Measurements from ENCODE around the gene ATG101. TPM values are rescaled to one million over a fixed set of nuclear protein-coding genes. Genes with fewer than 3 reads are reported as not detected.
A peak's percentile ranks its signal among the peaks of the same experiment; 100 is the strongest.

ATG101 gene
- polyA plus RNA-seq, 1 of the 3 experiments (the other 2 are of a cell fraction), result 160 TPM

DNA sequence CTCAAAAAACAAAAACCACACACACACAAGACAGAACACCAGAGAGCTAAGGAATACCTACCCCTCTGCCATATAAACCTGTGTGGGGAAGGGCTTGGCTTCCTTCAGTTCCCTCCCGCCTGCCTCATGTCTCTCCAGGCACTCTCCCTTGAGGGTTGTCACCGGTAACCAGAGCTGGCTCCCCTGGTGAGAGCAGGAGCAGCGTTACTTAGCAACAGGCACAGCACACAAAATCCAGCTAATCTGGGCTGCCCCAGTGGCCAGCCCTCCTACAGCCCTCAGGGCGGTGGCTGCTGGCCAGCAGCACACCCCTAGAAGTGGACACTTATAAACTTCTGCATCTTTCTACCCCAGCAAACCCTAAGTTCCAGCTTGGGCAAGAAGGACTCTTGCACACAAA, 40.1 kb upstream of the ATG101 start:
- 53% methylated on average over 4 of the region's 4 CpGs for WGBS (ENCODE audit: low lambda C conversion rate)
- no peak overlapping the region for H3K4me2 ChIP-seq
- no peak overlapping the region for H3K9ac ChIP-seq
- H3K27me3 ChIP-seq (ENCODE audit: insufficient read depth), result no peaks in the 10 kb centered on the region
- no peaks in the 10 kb centered on the region for H3K9me3 ChIP-seq
- ChIA-PET POLR2A (interaction anchor here (0.8 kb wide), 3 partner anchors 21 to 33 kb away, joined by 3 to 4 read pairs (median 4); partner anchors contain the start of gene NR4A1), CTCF (interaction anchor here (1.0 to 30.2 kb wide), 10 partner anchors 6 to 104 kb away, joined by 3 to 949 read pairs (median 14); partner anchors contain the start of genes ATG101, NR4A1 and SMIM41)
- no peak overlapping the region for H3K4me3 ChIP-seq (ENCODE audit: low read depth in 2 of 2, low read length in 1 of 2)
- H3K4me1 ChIP-seq (ENCODE audit: control insufficient read depth in 1 of 2, insufficient read depth in 2 of 2, low read depth in 1 of 2, low read length in 1 of 2), result peaks cover 5 to 26% of the 10 kb centered on the region in 2 experiments; a peak in 2 of 4 replicates
- H3K36me3 ChIP-seq (replicated peaks in 1 of 2; ENCODE audit: control insufficient read depth in 1 of 2, insufficient read depth in 2 of 2, low read length in 1 of 2), result no peaks in the 10 kb centered on the region
- H3K79me2 ChIP-seq (ENCODE audit: insufficient read depth), result no peaks in the 10 kb centered on the region
- TF ChIP-seq, protein P1, sequence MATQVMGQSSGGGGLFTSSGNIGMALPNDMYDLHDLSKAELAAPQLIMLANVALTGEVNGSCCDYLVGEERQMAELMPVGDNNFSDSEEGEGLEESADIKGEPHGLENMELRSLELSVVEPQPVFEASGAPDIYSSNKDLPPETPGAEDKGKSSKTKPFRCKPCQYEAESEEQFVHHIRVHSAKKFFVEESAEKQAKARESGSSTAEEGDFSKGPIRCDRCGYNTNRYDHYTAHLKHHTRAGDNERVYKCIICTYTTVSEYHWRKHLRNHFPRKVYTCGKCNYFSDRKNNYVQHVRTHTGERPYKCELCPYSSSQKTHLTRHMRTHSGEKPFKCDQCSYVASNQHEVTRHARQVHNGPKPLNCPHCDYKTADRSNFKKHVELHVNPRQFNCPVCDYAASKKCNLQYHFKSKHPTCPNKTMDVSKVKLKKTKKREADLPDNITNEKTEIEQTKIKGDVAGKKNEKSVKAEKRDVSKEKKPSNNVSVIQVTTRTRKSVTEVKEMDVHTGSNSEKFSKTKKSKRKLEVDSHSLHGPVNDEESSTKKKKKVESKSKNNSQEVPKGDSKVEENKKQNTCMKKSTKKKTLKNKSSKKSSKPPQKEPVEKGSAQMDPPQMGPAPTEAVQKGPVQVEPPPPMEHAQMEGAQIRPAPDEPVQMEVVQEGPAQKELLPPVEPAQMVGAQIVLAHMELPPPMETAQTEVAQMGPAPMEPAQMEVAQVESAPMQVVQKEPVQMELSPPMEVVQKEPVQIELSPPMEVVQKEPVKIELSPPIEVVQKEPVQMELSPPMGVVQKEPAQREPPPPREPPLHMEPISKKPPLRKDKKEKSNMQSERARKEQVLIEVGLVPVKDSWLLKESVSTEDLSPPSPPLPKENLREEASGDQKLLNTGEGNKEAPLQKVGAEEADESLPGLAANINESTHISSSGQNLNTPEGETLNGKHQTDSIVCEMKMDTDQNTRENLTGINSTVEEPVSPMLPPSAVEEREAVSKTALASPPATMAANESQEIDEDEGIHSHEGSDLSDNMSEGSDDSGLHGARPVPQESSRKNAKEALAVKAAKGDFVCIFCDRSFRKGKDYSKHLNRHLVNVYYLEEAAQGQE (IDR thresholded peaks at IDR 0.05; ENCODE audit: low read depth, low read length), result no peak
- TF ChIP-seq GATA2 (CRISPR knock-in tag; IDR thresholded peaks at IDR 0.05), result no peak
- TF ChIP-seq, protein P2, sequence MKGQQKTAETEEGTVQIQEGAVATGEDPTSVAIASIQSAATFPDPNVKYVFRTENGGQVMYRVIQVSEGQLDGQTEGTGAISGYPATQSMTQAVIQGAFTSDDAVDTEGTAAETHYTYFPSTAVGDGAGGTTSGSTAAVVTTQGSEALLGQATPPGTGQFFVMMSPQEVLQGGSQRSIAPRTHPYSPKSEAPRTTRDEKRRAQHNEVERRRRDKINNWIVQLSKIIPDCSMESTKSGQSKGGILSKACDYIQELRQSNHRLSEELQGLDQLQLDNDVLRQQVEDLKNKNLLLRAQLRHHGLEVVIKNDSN (IDR thresholded peaks at IDR 0.05; ENCODE audit: borderline replicate concordance, low read depth), result no peak
- no peak for TF ChIP-seq NFIC (IDR thresholded peaks at IDR 0.05; ENCODE audit: borderline replicate concordance)
- TF ChIP-seq, protein P3, sequence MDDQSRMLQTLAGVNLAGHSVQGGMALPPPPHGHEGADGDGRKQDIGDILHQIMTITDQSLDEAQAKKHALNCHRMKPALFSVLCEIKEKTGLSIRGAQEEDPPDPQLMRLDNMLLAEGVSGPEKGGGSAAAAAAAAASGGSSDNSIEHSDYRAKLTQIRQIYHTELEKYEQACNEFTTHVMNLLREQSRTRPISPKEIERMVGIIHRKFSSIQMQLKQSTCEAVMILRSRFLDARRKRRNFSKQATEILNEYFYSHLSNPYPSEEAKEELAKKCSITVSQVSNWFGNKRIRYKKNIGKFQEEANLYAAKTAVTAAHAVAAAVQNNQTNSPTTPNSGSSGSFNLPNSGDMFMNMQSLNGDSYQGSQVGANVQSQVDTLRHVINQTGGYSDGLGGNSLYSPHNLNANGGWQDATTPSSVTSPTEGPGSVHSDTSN (IDR thresholded peaks at IDR 0.05), result no peak
- TF ChIP-seq GABPA (IDR thresholded peaks at IDR 0.05; ENCODE audit: low read depth), result no peak
- TF ChIP-seq RAD21 (IDR thresholded peaks at IDR 0.05; ENCODE audit: low read length), result no peak
- TF ChIP-seq MXI1 (IDR thresholded peaks at IDR 0.05; ENCODE audit: low read depth, low read length), result no peak
- TF ChIP-seq FOXJ3 (CRISPR knock-in tag; IDR thresholded peaks at IDR 0.05), result no peak
- TF ChIP-seq FOXM1 (IDR thresholded peaks at IDR 0.05; ENCODE audit: low read depth), result no peak
- no peak for TF ChIP-seq TCF12 (IDR thresholded peaks at IDR 0.05)
- no peak for TF ChIP-seq SIN3A (IDR thresholded peaks at IDR 0.05; ENCODE audit: borderline replicate concordance, low read depth, low read length)
- TF ChIP-seq, protein P4, sequence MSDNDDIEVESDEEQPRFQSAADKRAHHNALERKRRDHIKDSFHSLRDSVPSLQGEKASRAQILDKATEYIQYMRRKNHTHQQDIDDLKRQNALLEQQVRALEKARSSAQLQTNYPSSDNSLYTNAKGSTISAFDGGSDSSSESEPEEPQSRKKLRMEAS (IDR thresholded peaks at IDR 0.05; ENCODE audit: low read depth), result no peak
- TF ChIP-seq EP300 (IDR thresholded peaks at IDR 0.05; ENCODE audit: borderline replicate concordance in 1 of 2, low read depth in 1 of 2, low read length in 1 of 2), result no peak
- no peak for TF ChIP-seq YY1 (IDR thresholded peaks at IDR 0.05; ENCODE audit: low read depth)
- no peak overlapping the region; a peak in 1 of 4 replicates for H3K27ac ChIP-seq (ENCODE audit: low read depth in 2 of 2, low read length in 1 of 2)
- H3F3A ChIP-seq (replicated peaks; ENCODE audit: insufficient read depth), result no peaks in the 10 kb centered on the region
- DNase-seq, result peak; percentile 68
- H2AFZ ChIP-seq (ENCODE audit: low read depth), result no peak overlapping the region
- H4K20me1 ChIP-seq (ENCODE audit: insufficient read depth), result no peaks in the 10 kb centered on the region
- H3K9me2 ChIP-seq, result no peaks in the 10 kb centered on the region

All from SK-N-SH (cell line).